NOMO-1 treated with DMSO at 0.1 percent for 48 hours (cell line): Measurements from ENCODE around the gene BAG5.

Experiments
- DNase-seq: peaks from one replicate; lab custom pipeline; 2025; ENCODE audit not compliant: unreplicated experiment; lab: John Stamatoyannopoulos, UW

Gene BAG5

DNA sequence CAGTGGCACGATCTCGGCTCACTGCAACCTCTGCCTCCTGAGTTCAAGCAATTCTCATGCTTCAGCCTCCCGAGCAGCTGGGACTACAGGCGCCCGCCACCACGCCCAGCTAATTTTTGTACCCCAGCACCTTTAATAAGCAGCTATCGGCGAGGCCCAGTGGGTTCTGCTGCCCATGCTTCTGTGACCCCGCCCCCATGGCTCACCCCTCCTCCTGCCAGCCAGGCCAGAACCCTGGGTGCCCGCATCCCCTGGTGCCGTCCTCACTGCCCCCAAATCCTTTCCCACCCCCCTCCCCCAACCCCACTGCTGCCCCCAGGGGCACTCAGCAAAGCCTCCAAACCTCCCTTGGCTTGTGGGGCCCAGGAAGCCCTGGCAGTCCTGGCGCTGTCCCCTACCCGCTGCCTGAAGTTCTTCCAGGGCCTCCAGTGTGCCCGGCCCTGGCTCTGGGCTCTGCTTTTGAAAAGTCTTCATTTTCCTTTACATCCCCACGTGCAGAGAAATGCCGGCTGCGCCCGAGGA is 14.5 kb downstream of the BAG5 start:
- DNase-seq, result no peak

DNA sequence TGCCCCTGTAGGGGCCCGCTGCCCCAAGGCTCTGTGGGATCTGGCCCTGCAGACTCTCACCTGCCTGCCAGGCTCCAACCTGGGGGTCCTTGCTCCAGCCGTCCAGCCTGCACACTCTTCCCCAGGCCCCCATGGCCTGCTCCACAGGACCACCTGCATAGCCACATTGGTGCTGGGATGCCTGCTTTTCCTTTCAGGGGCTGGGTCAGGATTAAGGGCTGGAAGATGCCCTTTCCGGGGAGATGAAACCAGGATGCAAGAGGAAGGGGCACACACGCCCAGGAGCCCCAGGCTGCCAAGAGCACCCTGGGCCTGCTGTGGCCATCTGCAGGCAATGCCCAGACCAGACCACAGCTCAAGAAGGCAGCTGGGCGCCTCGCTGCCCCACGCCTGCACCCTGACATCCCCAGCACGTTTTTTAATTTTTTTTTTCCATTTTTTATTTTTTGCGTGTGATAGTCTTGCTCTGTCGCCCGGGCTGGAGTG is 15.0 kb downstream of the BAG5 start:
- no peak for DNase-seq

DNA sequence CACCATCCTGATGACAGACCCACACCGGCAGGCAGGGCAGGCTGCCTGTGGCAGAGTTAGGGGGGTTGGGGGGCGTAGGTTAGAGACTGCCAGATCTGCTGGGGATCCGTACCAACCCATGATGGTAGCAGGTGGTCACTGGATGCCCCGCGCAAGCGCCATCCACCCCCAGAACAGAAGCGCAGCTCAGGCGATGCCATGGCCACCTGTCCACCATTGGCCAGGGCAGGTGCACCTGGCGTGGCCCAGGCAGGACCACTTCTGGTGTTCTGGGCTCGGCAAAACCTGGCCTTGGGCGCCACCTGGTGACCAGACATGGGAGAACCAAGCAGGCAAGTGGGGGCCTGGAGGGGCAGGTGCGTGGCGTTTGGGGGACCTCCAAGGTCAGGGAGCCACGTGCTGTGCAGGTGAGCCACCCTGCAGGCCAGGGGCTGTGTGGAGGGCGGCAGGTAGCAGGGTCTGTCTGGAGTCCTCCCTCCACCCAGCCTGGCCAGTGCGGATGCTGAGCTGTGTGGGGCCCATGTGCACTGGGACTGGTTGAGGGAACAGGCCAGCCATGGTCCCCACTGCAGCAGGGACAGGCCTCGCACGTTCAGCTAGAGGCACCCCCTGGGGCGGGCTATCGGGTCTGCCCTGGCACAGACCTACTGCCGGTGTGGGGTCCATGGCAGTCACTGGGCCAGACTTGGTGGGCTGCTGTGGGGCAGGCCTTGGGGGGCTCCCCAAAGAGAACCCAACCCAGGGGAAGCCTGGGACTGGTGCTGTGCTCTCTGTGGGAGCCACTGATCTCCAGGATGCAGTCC is 15.6 kb downstream of the BAG5 start:
- peak; percentile 24 for DNase-seq

DNA sequence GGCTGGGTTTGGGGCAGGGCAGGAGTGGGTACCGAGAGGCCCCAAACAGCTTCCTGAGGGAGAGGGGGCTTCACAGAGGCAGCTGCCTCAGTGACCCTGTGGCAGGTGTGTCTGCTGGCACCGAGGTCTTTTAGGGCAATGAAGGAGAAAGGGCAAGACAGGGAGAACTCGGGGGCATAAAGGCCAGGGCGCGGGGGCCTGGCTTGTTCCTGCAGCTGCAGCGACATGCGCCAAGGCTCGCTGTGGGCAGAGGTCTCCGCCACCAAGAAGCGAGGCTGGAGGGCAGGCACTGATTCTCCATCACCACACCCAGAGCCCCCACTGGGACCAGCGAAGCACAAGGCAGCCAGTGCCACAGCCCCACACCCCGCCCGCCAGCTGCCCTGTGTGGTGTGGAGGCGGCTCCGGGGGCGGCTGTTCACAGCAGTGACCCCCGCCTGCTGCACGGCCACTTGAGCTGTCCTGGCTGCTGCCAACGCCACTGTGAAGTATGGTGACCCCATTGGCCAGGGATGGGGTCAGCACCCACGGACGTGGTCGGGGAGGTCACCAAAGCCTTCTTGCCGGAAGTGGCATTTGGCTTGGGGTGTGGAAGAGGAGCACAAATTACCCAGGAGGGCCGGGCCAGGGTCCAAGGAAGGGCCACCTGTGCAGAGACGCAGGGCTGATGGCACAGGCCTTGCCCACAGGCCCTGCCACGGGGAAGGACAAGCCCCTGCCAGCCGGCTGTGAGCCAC is 16.4 kb downstream of the BAG5 start:
- DNase-seq, result no peak

DNA sequence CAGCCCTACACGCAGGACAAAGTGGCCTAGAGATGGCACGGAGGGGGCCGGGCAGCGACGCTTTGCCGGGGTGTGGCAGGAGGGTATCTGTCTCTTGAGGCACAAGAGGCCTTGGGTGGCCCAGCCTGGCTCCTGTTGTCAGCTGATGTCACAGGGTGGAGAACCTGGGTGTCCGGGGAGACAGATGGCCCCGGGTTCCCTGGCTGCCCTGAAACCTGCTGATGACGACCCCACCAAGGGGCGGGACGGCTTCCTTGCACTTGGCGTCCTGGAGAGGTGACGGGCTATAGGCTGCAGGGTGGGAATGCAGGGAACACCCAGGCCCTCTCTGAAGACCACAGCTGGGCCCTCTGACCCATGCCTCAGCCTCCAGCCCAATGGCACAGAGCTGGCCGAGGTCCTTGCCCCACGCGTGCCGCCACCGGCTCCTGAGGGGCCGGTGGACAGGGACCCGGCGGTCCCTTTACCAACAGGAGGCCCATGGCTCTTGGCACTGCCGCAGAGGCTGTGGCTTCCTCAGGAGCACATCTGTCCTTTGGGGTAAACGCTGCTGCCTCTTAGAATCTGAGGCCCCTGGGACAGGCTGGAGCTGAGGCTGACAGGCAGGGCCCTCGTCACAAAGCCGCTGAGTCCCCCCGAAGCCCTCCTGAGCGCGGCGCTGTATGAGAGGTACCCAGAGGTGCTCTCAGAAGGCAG is 17.1 kb downstream of the BAG5 start:
- DNase-seq, result no peak

DNA sequence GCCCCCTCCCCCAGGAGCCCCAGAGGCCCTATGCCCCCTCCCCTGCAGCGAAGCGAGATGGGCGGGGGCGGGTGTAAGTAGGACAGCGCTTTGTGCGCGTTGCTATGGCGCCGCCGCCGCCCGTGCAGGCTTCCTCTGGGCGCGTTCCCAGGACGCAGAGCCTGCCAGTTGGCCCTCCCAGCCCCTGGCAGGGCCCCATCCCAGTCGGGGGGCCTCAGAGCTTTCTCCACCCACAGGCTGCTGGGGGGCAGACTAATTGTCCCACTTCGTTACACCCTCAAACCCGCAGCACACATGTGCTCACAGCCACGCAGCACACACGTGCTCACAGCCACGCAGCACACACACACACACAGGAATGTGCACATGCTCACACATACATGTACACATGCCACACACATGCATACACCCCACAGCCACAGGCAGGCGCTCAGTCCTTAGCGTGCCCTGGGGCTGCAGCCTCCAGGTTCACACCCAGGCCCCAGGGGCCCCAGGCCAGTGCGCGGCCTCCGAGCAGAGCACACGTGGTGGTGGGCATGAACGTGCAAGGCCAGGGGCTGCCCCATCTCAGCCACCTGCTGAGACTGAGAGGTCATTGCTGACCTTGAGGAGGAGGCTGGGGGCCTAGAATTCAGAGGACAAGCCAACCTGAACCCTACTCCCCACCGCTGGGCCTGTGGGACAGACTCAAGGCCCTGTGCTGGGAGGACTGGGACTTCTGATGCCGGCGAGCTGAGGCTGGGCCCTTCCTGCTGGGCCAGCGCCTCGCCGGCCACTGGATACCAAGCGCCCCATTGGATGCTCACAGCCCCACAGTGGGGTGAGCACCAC is 17.9 kb downstream of the BAG5 start:
- DNase-seq, result no peak

DNA sequence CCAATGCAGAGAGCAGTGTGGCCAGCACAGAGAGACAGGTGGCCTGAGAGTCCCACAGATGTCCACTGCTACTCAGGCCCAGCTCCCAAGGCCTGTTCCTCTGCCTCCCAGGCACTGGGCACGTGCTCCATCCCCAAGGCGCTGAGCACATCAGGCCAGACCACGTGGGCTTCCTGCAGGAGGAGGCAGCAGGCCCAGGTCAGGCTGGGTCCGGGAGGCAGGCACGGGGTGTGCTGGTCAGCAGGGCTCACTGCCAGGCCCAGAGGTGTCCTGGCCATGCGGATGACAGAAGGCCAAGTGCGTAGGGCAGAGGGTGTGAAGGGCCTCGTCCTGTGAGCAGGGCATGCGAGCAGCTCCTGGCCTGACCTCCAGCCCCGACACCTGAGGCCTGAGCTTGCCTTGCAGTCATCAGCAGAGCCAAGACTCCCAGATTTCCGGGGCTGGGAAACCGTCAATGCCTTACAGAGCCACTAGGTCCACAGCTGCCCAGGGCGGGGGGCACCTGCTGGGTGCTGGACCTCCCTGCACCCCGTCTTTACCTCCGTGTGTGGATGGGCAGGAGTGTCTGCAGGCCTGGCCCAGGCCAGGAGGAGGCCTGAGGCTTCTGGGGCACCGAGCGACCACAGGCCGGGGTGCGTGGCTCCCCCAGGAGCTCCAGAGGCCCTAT is 18.6 kb downstream of the BAG5 start:
- no peak for DNase-seq

DNA sequence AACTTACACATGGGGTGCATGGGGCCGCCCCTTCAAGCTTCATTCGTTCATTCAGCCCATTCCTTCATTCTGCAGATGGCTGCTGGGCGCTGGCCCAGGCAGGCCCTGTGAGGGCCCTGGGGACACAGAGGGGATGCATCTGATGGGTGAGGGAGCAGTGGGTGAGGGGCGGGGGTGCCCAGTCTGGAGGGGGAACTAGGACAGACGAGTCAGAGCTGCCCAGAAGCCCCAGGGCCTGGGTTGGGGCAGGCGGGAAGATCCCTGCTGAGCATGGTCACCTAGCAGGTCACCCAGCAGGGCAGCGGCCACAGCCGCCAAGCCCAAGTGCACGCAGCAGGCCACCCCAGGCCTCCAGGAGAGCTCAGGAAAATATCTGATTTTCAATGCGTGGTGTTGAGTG is 19.3 kb downstream of the BAG5 start:
- DNase-seq, result no peak

DNA sequence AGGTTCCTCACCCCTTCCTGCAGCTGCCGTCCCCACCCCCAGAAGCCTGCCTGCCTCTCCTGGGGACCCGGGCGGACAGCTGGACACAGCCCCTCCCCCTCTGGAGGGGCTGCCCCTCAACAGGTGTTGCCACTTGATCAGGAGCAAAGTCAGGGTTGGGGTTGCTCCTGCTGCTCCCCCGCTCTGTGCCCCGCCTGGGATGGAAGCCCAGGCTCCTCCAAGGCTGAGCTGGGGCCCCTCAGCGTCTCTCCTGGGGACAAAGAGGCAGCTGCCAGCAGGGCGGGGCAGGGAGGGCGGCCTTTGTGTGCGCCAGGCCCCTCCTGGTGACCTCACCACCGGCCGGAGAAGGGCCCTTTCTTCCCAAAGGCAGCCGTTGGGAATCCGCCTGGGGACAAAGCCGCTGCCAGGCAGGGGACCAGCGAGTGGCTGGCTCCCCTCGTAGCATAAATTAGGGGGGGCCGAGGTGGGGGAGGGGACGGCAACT is 19.8 kb downstream of the BAG5 start:
- no peak for DNase-seq

DNA sequence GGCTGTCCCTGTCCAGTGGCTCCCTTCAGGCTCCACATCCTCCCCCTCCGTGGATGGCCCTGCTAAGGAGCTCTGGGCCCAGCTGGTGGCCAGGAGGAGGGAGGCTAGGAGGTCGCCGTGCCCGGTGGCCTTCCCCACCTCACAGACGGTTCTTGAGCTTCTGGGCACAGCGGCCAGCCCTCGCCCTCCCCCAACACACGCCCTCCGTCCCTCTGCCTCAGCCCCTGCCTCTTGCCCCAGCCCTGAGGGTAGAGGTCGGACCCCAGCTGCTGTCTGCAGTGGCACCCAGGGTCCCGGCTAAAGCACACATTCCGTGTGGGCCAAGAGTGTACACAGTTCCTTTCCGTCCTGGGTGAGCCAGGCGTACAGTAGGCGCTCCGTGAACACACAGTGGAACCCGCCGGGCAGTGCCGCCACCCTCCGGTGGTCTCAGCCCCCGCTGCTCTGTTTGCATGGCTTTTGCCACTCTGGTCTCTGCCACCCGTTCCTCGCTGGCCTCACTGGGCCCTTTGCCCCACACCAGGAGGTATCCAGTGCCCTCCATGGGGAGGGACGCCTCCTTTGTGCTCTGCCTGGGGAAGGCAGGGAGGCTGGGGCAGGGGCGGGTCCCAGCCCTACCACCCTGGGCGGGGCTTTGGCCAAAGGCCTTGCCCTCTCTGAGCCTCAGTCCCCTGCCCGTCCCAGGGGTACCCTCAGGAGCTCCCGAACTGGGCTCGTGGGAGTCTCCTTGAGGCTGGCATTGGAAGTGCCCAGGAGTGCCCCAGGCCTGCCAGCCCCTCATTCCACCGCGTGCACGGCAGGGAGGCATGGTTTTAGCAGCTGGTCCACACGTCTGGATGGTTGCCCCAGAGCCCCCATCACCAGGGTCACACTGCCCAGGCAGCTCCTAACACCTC is 20.5 kb downstream of the BAG5 start:
- no peak for DNase-seq

DNA sequence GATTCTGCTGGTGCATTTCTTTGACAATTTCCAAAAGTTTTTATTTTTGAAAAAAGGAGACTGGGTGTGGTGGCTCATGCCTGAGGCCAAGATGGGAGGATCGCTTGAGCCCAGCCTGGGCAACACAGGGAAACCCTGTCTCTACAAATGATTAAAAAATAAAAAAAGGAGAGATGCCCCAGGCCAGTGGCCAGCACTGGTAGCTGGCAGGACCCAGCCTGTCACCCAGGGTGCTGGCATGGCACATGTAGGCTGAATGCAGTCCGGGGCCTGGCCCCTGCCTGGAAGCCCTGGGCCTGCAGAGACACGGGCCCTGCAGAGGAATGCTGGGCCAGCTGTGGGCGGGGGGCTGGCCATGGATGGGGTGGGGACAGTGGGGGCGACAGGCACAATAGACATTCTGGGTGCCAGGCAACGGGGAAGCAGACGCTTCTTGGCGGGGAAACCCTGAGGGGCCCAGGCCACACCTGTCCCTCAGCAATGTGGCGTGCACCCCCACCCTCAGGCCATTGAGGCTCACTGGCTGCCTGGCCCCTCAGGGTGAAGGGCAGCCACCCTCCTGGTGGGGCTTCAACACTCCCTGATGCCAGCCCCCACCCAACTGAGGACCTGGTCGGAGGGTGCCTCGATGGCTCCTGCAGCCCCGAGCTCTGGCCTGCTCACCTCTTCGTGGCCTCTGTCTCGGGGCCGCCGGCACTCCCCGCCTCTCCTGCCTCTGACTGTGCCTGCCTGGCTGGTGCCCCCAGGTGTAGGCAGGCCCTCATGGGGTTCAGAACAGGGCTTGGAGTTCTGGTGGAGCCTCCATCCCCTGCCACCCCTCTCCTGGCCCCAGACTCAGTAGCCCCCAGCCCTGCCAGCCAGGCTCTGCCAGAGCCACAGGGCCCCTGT is 21.4 kb downstream of the BAG5 start:
- DNase-seq, result no peak

DNA sequence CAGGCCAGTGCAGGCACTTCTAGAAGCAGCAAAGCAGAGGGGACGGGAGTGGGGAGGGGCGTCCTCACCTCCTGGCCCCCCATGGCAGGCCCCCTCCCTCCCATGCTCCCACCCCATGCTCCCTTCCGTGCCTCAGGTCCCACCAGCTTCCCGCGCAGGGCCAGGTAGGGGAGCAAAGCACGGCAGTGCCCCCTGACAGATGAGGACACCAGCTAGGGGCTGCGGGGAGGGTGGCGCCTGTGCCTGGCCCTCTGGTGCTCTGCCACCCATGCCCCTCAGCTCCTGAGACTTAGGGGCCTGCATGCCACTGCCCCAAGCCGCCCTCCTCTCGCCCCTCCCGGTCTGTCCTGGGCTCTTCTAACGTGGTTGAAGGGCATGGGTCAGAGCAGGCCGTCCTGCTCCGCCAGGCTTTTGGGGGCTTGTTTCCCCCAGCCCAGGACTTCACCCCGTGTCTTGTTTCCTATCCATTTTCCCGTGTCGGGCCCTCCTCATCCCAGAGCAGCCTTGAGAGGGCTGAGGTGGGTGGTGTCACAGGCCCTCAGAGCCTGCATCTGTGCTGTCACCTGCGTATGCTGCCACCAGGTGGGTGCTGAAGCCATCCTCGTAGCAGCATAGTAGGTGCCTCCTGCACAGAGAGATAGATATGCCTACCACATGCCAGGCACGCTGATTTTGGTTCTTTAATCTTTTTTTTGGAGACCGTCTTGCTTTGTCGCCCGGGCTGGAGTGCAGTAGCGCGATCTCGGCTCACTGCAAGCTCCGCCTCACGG is 23.2 kb downstream of the BAG5 start:
- no peak for DNase-seq

DNA sequence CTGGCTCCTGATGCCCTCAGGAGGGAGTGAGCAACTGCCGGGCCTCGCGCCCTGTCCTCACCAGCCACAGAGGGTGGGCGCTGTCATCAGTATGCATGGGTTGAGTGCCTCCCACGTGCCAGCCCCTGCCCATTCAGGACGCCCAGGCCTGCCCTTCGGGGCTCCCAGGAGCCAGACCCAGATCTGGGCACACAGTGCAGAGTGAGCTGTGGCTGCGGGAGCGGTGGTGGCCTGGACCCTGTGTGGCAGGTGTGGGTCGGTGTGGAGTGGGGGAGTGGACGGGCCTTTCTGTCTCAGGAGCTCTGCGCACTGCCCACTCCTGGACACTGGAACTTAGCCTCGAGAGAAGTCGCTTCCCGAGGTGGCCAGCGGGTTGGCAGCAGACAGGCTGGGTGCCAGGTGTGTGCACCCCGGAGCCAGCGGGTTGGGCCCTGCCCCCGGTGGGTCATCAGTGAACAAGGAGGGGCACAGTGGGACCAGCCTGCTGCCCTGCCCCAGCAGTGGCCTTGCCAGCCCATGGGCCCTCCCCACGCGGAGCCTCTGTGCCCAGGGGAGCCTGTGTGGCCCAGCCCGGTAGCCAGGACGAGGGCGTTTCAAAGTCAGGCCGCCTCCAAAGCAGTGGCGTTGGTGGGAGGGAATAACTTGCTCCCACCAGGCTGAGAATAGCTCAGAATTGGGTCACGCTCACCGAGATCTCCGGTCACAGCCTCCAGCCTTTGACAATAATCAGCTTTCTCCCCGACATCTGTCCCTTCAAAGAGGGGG is 24.0 kb downstream of the BAG5 start:
- no peak for DNase-seq

DNA sequence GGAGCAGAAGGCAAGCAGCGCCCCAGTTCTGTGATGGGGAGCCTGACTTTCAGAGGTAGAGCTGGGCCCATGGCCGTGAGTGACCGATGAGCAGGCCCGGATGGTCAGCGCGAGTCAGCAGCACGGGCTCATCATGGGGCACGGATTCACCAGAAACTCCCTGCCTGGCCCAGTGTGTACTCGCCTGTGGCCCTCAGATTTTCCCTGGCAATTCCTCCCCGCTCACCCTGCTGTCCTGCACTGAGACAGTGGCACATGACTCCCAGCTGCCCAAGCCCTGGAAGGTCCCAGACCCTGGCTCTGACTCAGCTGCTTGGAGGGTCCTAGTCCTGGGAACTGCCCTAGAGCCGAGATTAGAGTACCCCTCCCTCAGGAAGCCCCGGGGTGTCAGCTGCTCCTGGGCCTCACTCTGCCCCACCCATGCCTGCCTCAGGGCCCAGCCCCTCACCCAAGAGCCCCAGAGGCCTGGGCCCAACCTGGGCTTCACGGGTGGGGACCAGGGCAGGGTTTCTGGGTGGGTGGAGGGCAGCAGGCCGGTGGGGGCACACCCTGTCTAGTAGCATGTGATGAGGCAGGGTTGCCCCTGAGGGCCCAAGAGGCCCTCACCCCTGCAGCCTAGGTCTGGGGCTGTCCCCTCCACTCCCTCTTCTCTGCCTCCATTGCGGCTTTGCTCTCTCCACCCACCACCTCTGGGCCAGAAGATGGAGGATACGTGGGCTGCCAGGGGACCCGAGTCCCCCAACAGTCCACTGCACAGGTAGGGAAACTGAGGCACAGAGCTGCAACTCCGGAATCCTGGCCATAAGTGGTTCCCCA is 25.1 kb downstream of the BAG5 start:
- DNase-seq, result no peak

DNA sequence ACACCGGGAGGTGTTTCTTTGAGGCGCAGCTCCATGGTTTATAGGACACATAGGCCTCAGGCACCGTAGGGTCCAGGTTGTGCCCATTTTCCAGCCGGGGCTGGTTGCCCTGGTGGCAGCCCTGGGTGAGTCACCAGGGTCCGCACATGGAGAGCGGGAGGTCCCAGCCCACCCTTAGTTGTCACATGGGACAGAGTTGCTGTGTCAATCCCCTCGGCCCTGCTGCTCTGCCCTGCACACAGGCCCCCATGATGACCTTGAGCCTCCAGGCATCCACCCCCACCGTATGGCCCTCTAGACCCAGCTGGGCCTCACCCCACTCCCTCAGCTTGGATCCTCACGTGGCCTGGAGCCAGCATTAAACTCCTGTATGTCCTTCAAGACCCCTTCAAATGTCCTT is 25.8 kb downstream of the BAG5 start:
- no peak for DNase-seq
